T-helper 1 cell treated with Interleukin-12 subunit alpha and Interleukin-12 subunit beta and Interleukin-4 antibody, amounts not matched to agents 30 μg/mL and 1 μg/mL, for 36 hours (primary cell): ENCODE data around the gene KRT74.

Experiments used
- H3K27ac Mint-ChIP-seq: one replicate; pipeline ENCODE4 v1.8.0; 2021; ENCODE audit warnings: mild to moderate bottlenecking, mixed read lengths
- H3K27me3 Mint-ChIP-seq: one replicate; pipeline ENCODE4 v1.8.0; 2021; ENCODE audit warnings: low read depth, mixed read lengths
- H3K36me3 Mint-ChIP-seq: one replicate; pipeline ENCODE4 v1.8.0; 2021; ENCODE audit warnings: low read depth, mixed read lengths
- H3K4me1 Mint-ChIP-seq: one replicate; pipeline ENCODE4 v1.8.0; 2021; ENCODE audit warnings: low read depth, mixed read lengths
- H3K4me3 Mint-ChIP-seq: one replicate; pipeline ENCODE4 v1.8.0; 2021; ENCODE audit warnings: mild to moderate bottlenecking, moderate library complexity, mixed read lengths
- H3K9me3 Mint-ChIP-seq: one replicate; pipeline ENCODE4 v1.8.0; 2021; ENCODE audit warnings: mixed read lengths

Gene KRT74

GRCh38 chr12:52519826-52520662, 53.6 kb downstream of the KRT74 start, which contains the start of gene KRT5:
Gene KRT5, minus strand, starts transcription at chr12:52520394. Its CDS starts 98 bp downstream, at chr12:52520296.
- no peak within 1 kb of the TSS for H3K27ac Mint-ChIP-seq
- H3K36me3 Mint-ChIP-seq: no peaks in the 10 kb centered on the region
- H3K27me3 Mint-ChIP-seq: no peaks in the 10 kb centered on the region
- no peaks in the 10 kb centered on the region for H3K9me3 Mint-ChIP-seq
- H3K4me3 Mint-ChIP-seq: no peak within 1 kb of the TSS
- no peaks in the 10 kb centered on the region for H3K4me1 Mint-ChIP-seq

DNA sequence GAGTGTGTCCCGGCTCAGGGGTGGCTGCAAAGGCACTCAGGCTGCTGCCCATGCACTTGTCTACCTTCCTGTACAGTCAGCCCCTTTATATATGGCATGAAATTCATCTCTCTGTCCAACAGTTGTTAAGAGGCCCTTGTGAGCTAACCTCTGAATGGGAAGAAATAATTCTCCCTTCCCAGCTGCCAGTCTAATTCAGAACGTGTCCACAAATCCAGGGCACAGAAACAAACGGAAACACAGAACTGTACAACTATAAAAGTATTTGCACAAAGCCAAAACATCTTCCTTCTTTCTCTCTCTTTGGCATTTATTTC, 54.3 kb downstream of the KRT74 start:
- no peaks in the 10 kb centered on the region for H3K36me3 Mint-ChIP-seq
- no peaks in the 10 kb centered on the region for H3K9me3 Mint-ChIP-seq
- H3K27me3 Mint-ChIP-seq: peaks cover 2% of the 10 kb centered on the region
- no peaks in the 10 kb centered on the region for H3K4me1 Mint-ChIP-seq
- H3K4me3 Mint-ChIP-seq: no peak overlapping the region
- H3K27ac Mint-ChIP-seq: no peak overlapping the region

DNA sequence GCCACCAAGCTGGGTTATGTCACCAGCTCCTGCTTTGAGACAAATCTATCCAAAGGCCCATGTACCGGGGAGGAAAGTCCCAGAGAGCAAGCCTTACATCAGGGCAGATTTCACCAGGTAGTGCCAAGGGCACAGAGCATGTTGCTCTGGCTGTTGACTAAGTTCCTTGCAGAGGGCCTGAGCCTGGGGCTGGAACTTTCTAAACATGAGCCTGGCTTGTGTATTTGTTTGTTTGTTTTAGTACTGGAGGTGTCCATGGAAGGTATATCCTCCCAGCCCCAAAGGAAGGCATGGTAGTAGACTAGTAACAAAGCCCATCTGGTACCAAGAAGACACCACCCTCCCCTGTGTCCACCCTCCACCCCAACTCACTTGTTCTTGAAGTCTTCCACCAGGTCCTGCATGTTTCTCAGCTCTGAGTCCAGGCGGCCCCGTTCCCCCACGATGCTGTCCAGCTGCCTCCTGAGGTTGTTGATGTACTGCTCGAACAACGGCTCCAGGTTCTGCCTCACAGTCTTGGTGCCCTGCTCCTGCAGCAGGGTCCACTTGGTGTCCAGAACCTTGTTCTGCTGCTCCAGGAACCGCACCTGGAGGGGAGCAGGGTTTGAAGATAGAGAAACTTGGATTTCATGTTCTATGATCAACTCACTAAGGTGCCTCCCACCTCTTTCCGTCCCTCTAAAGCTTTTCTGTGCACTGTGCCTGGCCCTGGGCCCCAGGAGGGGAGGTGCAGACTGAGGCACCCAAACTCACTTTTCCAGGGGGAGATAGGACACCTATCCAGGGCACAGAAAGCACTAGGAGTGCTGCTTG, 54.9 kb downstream of the KRT74 start:
- H3K4me1 Mint-ChIP-seq: no peaks in the 10 kb centered on the region
- no peak overlapping the region for H3K27ac Mint-ChIP-seq
- no peaks in the 10 kb centered on the region for H3K36me3 Mint-ChIP-seq
- H3K4me3 Mint-ChIP-seq: no peak overlapping the region
- peaks cover 4% of the 10 kb centered on the region for H3K27me3 Mint-ChIP-seq
- no peaks in the 10 kb centered on the region for H3K9me3 Mint-ChIP-seq

- H3K36me3 Mint-ChIP-seq: no peaks in the 10 kb centered on the region
- peaks cover 4% of the 10 kb centered on the region for H3K27me3 Mint-ChIP-seq
- no peak overlapping the region for H3K4me3 Mint-ChIP-seq
- no peak overlapping the region for H3K27ac Mint-ChIP-seq
- H3K9me3 Mint-ChIP-seq: no peaks in the 10 kb centered on the region
- no peaks in the 10 kb centered on the region for H3K4me1 Mint-ChIP-seq
Measured at GRCh38 chr12:52517888-52518287, 55.8 kb downstream of the KRT74 start.

GRCh38 chr12:52517005-52517835, 56.4 kb downstream of the KRT74 start:
- H3K9me3 Mint-ChIP-seq: no peaks in the 10 kb centered on the region
- no peaks in the 10 kb centered on the region for H3K36me3 Mint-ChIP-seq
- no peaks in the 10 kb centered on the region for H3K4me1 Mint-ChIP-seq
- peaks cover 4% of the 10 kb centered on the region for H3K27me3 Mint-ChIP-seq
- no peak overlapping the region for H3K27ac Mint-ChIP-seq
- H3K4me3 Mint-ChIP-seq: no peak overlapping the region

DNA sequence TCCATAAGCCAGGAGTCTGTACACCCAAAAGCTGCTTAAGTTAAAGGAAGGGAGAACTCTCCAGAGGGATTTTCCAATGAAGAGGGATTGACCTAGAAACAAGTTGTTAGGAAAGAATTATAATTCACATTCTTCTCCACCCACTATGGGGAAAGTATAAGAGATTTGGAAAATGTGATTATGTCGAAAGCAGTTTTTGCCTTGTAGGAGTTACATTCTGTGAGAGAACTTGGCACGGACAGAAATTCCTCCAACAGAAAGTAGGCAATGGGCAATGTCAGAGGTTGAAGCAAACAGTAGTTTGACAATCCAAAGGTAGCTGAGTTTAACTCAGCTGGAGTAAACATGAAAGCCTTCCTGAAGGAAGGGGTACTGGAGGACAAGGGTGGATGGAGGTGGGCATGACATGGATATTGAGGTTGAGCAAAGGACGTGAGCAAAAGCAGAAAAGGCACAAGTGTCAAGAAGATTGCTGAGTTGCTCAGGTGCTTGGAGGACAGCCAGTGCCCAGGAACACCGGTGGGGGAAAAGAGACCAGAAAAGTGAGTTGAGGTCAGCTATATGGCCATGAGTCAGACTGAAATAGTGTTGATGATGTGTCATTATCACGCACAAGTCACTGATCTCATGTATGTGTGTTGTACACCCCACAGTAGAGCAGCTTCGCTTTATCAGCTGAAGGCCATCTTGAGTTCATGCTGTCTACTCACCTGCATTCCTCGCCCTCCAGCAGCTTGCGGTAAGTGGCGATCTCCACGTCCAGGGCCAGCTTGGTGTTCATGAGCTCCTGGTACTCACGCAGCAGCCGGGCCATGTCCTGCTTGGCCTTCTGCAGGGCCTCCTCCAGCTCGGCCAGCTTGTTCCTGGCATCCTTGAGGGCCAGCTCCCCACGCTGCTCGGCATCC, 57.5 kb downstream of the KRT74 start:
- H3K4me1 Mint-ChIP-seq: no peaks in the 10 kb centered on the region
- no peaks in the 10 kb centered on the region for H3K36me3 Mint-ChIP-seq
- H3K27ac Mint-ChIP-seq: no peak overlapping the region
- H3K9me3 Mint-ChIP-seq: peaks cover 7% of the 10 kb centered on the region
- H3K27me3 Mint-ChIP-seq: peaks cover 4% of the 10 kb centered on the region
- no peak overlapping the region for H3K4me3 Mint-ChIP-seq
